NB4 (cell line): ENCODE results near the gene DDX6.
"Not testable (repeated sequence)": the region's sequence is repeated elsewhere in the genome, so short reads cannot be mapped to it uniquely, and the experiment has no call there.

Source experiments
- MYC ChIP-seq: IDR thresholded peaks from 2 replicates; pipeline ENCODE4 v1.6.1; 2011; ENCODE audit warnings: low read depth, low read length
- POLR2A ChIP-seq: IDR thresholded peaks from 2 replicates; pipeline ENCODE4 v1.6.1; 2011; ENCODE audit warnings: mild to moderate bottlenecking; ENCODE audit not compliant: insufficient read length; ENCODE audit errors: extremely low read depth
- TF ChIP-seq, protein P1 (sequence below): IDR thresholded peaks from one replicate; pipeline ENCODE4 v1.5.1; 2012; ENCODE audit warnings: low read depth, low read length
- TF ChIP-seq, protein P2 (sequence below): IDR thresholded peaks from 2 replicates; pipeline ENCODE4 v1.6.1; 2011; ENCODE audit warnings: low read depth, low read length

GRCh38 chr11:118720740-118721139, 70.2 kb downstream of the DDX6 start:
- TF ChIP-seq, protein P1, sequence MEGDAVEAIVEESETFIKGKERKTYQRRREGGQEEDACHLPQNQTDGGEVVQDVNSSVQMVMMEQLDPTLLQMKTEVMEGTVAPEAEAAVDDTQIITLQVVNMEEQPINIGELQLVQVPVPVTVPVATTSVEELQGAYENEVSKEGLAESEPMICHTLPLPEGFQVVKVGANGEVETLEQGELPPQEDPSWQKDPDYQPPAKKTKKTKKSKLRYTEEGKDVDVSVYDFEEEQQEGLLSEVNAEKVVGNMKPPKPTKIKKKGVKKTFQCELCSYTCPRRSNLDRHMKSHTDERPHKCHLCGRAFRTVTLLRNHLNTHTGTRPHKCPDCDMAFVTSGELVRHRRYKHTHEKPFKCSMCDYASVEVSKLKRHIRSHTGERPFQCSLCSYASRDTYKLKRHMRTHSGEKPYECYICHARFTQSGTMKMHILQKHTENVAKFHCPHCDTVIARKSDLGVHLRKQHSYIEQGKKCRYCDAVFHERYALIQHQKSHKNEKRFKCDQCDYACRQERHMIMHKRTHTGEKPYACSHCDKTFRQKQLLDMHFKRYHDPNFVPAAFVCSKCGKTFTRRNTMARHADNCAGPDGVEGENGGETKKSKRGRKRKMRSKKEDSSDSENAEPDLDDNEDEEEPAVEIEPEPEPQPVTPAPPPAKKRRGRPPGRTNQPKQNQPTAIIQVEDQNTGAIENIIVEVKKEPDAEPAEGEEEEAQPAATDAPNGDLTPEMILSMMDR: not testable (repeated sequence)
- TF ChIP-seq, protein P2, sequence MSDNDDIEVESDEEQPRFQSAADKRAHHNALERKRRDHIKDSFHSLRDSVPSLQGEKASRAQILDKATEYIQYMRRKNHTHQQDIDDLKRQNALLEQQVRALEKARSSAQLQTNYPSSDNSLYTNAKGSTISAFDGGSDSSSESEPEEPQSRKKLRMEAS: not testable (repeated sequence)
- not testable (repeated sequence) for TF ChIP-seq POLR2A, MYC
